Measurements from ENCODE around the gene AKT2.
"Not testable (repeated sequence)": the region's sequence is repeated elsewhere in the genome, so short reads cannot be mapped to it uniquely, and the experiment has no call there.

AKT2 gene

GRCh38 chr19:40284501-40285352, at the start of gene AKT2:
Gene AKT2 (minus strand): TSS chr19:40285345. CDS start chr19:40265267, 20,078 bp downstream.
- no peak for FAIRE-seq

- FAIRE-seq: not testable (repeated sequence)
These were observed 47.9 kb upstream of the AKT2 start for GRCh38 chr19:40333083-40333482.

- FAIRE-seq: no peak
These were observed 47.5 kb upstream of the AKT2 start for GRCh38 chr19:40332669-40333068.

- FAIRE-seq: no peak
These were observed 45.9 kb upstream of the AKT2 start for GRCh38 chr19:40331052-40331451.

- no peak for FAIRE-seq
These were observed 41.1 kb upstream of the AKT2 start for GRCh38 chr19:40326201-40326600.

GRCh38 chr19:40323705-40324104, 38.6 kb upstream of the AKT2 start:
- no peak for FAIRE-seq

GRCh38 chr19:40322951-40323615, 37.9 kb upstream of the AKT2 start:
- no peak for FAIRE-seq

- FAIRE-seq: no peak
These were observed 37.1 kb upstream of the AKT2 start for GRCh38 chr19:40322271-40322610.

GRCh38 chr19:40321566-40322270, 36.6 kb upstream of the AKT2 start:
- no peak for FAIRE-seq

GRCh38 chr19:40321076-40321475, 35.9 kb upstream of the AKT2 start:
- FAIRE-seq: no peak

GRCh38 chr19:40320558-40320935, 35.4 kb upstream of the AKT2 start:
- FAIRE-seq: no peak

- no peak for FAIRE-seq
These were observed 32.2 kb upstream of the AKT2 start for GRCh38 chr19:40317338-40317737.

GRCh38 chr19:40315812-40316470, 30.8 kb upstream of the AKT2 start:
- no peak for FAIRE-seq

GRCh38 chr19:40314656-40315055, 29.5 kb upstream of the AKT2 start:
- no peak for FAIRE-seq

GRCh38 chr19:40313229-40313983, 28.3 kb upstream of the AKT2 start:
- FAIRE-seq: no peak

GRCh38 chr19:40312533-40312932, 27.4 kb upstream of the AKT2 start:
- no peak for FAIRE-seq

- no peak for FAIRE-seq
These were observed 24.5 kb upstream of the AKT2 start for GRCh38 chr19:40309666-40310065.

- no peak for FAIRE-seq
These were observed 20.3 kb upstream of the AKT2 start for GRCh38 chr19:40305403-40305802.

- FAIRE-seq: no peak
These were observed 19.2 kb upstream of the AKT2 start for GRCh38 chr19:40304306-40304705.

GRCh38 chr19:40303765-40304164, 18.6 kb upstream of the AKT2 start:
- no peak for FAIRE-seq

- no peak for FAIRE-seq
These were observed 17.3 kb upstream of the AKT2 start for GRCh38 chr19:40302224-40303011.

- FAIRE-seq: no peak
These were observed 15.5 kb upstream of the AKT2 start for GRCh38 chr19:40300668-40301067.

Measured in colon (tissue), 2 donors.